ENCODE results near the gene ADSL.

DNA sequence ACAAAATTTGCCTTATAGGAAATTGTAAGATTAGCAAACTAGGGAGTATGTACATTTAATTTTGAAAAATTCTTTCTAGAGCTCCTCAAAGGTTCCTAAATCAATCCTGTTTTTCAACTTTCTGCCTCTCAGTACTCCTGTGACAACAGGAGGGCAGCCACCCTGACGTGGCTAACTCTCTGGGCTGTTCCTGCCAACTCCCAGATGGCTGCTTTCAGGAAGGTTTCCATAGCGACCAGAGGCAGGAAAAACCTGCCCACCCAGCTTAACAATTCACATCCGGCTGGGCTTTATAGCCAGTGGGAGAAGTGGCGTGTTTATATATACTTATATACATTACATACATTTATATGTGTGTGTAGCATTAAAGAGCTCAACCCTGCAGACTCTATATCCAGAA lies 50.6 kb downstream of the ADSL start:
- TF ChIP-seq, protein P1, sequence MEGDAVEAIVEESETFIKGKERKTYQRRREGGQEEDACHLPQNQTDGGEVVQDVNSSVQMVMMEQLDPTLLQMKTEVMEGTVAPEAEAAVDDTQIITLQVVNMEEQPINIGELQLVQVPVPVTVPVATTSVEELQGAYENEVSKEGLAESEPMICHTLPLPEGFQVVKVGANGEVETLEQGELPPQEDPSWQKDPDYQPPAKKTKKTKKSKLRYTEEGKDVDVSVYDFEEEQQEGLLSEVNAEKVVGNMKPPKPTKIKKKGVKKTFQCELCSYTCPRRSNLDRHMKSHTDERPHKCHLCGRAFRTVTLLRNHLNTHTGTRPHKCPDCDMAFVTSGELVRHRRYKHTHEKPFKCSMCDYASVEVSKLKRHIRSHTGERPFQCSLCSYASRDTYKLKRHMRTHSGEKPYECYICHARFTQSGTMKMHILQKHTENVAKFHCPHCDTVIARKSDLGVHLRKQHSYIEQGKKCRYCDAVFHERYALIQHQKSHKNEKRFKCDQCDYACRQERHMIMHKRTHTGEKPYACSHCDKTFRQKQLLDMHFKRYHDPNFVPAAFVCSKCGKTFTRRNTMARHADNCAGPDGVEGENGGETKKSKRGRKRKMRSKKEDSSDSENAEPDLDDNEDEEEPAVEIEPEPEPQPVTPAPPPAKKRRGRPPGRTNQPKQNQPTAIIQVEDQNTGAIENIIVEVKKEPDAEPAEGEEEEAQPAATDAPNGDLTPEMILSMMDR (IDR thresholded peaks at IDR 0.05): no peak
- TF ChIP-seq ZFX (IDR thresholded peaks at IDR 0.05; ENCODE audit: borderline replicate concordance): no peak

All from 22Rv1 (cell line).